ENCODE results near the gene LMO1.
A peak's percentile ranks its signal among the peaks of the same experiment; 100 is the strongest.

Gene LMO1

DNA sequence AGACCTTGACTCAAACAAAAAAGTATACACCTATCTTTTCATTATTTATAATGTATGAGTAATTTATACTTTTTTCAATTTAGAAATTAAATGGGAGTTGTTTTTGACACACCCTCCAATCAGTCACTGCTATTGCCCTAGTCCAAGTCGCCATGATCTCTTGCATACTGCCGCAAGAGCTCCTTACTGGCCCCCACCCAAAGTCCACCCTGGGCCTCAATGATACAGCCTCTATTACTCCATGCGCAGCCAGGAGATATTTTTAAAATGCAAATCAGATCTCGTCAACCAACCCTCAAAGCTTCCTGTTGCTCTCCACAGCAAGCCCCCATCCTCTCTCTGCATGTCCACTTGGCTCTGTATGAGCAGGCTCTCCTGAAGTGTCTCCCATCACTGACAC is 12.8 kb upstream of the LMO1 start:
- TF ChIP-seq FOXP2 (optimal IDR thresholded peaks at IDR 0.05; ENCODE audit: borderline replicate concordance, extremely low read depth, extremely low read length, insufficient read depth) (no peak), POLR2AphosphoS5 (IDR thresholded peaks at IDR 0.05; ENCODE audit: low read depth, low read length) (no peak), REST (IDR thresholded peaks at IDR 0.05; ENCODE audit: insufficient read depth in 1 of 2, low read depth in 2 of 2, low read length in 2 of 2) (no peak), TAF1 (IDR thresholded peaks at IDR 0.05; ENCODE audit: borderline replicate concordance, insufficient read depth, low read length) (no peak), SIN3A (IDR thresholded peaks at IDR 0.05; ENCODE audit: borderline replicate concordance, insufficient read depth, low read length) (no peak)

GRCh38 chr11:8273287-8273686 is 9.6 kb upstream of the LMO1 start:
- TF ChIP-seq TAF1 (IDR thresholded peaks at IDR 0.05; ENCODE audit: borderline replicate concordance, insufficient read depth, low read length) = no peak
- TF ChIP-seq POLR2AphosphoS5 (IDR thresholded peaks at IDR 0.05; ENCODE audit: low read depth, low read length) = no peak
- TF ChIP-seq FOXP2 (optimal IDR thresholded peaks at IDR 0.05; ENCODE audit: borderline replicate concordance, extremely low read depth, extremely low read length, insufficient read depth) = no peak
- TF ChIP-seq SIN3A (IDR thresholded peaks at IDR 0.05; ENCODE audit: borderline replicate concordance, insufficient read depth, low read length) = no peak
- no peak for TF ChIP-seq REST (IDR thresholded peaks at IDR 0.05; ENCODE audit: insufficient read depth in 1 of 2, low read depth in 2 of 2, low read length in 2 of 2)

DNA sequence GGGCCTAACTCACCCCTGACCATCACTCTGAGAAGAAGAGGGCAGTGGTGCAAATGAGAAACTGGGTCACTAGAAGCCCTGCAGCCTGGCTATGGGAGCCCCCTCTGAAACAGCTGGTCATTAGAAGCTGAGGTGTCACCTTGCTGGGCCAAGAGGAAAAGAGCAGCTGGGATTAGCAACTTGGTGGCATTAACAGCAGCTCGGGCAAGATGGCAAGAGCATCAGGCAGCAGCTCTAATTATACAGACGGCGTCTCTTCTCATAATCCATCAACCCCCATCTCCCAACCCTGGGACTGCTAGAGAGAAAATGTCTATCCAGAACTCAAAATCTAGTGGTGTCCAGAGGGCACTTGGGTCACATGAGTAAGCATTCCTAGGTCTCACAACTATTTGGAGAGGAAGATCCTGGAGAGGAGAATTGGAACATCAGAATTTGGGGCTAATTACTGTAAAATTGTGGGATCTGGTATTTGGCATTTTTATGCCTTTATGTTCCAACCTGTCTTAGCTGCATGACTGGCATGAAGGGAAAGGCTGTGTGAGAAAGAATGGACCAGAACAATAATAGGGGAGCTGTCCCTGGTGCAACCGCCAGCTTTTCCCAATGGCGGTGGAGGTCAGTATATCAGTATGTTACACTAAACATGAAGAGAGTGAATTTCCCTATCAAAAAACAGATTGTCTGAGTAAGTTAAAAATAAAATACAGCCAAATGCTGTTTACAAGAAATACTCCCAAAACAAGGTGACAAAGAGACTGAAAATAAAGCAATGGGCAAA is 7.6 kb upstream of the LMO1 start:
- TF ChIP-seq REST (IDR thresholded peaks at IDR 0.05; ENCODE audit: insufficient read depth in 1 of 2, low read depth in 2 of 2, low read length in 2 of 2) (0 out of 4 replicates have a peak, but pooled peaks of 1 of the 2 experiments have one; percentile 59), SIN3A (IDR thresholded peaks at IDR 0.05; ENCODE audit: borderline replicate concordance, insufficient read depth, low read length) (no peak)

DNA sequence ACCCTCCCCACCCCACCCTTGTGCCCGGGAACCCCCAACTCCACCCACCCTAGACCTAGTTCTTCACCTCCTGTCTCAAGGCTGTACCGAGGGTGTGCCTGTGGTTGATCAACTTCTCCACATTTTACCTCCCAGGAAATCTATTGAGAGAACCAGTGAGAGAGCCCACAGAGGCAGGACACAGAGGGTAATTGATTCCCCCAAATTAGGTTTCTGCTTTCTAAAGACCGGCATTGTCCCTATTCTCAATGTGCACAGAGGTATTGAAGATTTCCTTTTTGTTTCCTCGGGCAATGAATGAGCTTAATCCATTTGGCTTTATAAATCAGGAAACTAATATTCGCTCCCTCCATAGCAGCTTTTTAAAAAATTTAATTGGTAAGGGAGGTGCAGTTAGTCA is 6.0 kb upstream of the LMO1 start:
- no peak for TF ChIP-seq POLR2AphosphoS5 (IDR thresholded peaks at IDR 0.05; ENCODE audit: low read depth, low read length)
- TF ChIP-seq FOXP2 (optimal IDR thresholded peaks at IDR 0.05; ENCODE audit: borderline replicate concordance, extremely low read depth, extremely low read length, insufficient read depth) = no peak
- no peak for TF ChIP-seq TAF1 (IDR thresholded peaks at IDR 0.05; ENCODE audit: borderline replicate concordance, insufficient read depth, low read length)
- TF ChIP-seq REST (IDR thresholded peaks at IDR 0.05; ENCODE audit: insufficient read depth in 1 of 2, low read depth in 2 of 2, low read length in 2 of 2) = no peak
- TF ChIP-seq SIN3A (IDR thresholded peaks at IDR 0.05; ENCODE audit: borderline replicate concordance, insufficient read depth, low read length) = no peak
